Renal cortical epithelial cell (primary cell): ENCODE data around the gene ADAMTS18. TPM values are rescaled to one million over a fixed set of nuclear protein-coding genes. Genes with fewer than 3 reads are reported as not detected.
"Not testable (repeated sequence)": the region's sequence is repeated elsewhere in the genome, so short reads cannot be mapped to it uniquely, and the experiment has no call there.

Experiments used
- DNase-seq: peaks from one replicate; pipeline ENCODE4 v3.0.0-alpha.2; 2011; ENCODE audit warnings: low read depth
- total RNA-seq: library from RNA; depleted of rRNA; stranded (reverse); fragments of >200 nt; gene quantifications from 2 replicates; pipeline ENCODE4 v1.2.3, GENCODE V29; 2014

ADAMTS18 gene
- total RNA-seq, 1 donor from 2014 or later = 0.10 TPM

GRCh38 chr16:77289331-77289809 is 145.5 kb downstream of the ADAMTS18 start:
- peak; percentile 89 for DNase-seq

- DNase-seq = peak; percentile 83
These were observed 146.6 kb downstream of the ADAMTS18 start for GRCh38 chr16:77288222-77288621.

GRCh38 chr16:77285676-77286075 is 149.2 kb downstream of the ADAMTS18 start:
- no peak for DNase-seq

GRCh38 chr16:77282345-77282744 is 152.5 kb downstream of the ADAMTS18 start:
- no peak for DNase-seq

GRCh38 chr16:77279316-77279715 is 155.5 kb downstream of the ADAMTS18 start:
- not testable (repeated sequence) for DNase-seq

GRCh38 chr16:77277571-77277970 is 157.3 kb downstream of the ADAMTS18 start:
- no peak for DNase-seq

- DNase-seq = no peak
These were observed 157.7 kb downstream of the ADAMTS18 start for GRCh38 chr16:77277141-77277540.

GRCh38 chr16:77276661-77277060 is 158.2 kb downstream of the ADAMTS18 start:
- DNase-seq = no peak

- DNase-seq = not testable (repeated sequence)
These were observed 159.5 kb downstream of the ADAMTS18 start for GRCh38 chr16:77275303-77275702.

- DNase-seq = peak; percentile 78
These were observed 161.0 kb downstream of the ADAMTS18 start for GRCh38 chr16:77273815-77274214.

GRCh38 chr16:77271532-77272426 is 163.1 kb downstream of the ADAMTS18 start:
- DNase-seq = no peak

GRCh38 chr16:77266185-77266584 is 168.6 kb downstream of the ADAMTS18 start:
- not testable (repeated sequence) for DNase-seq

- DNase-seq = no peak
These were observed 171.9 kb downstream of the ADAMTS18 start for GRCh38 chr16:77262971-77263370.

- DNase-seq = no peak
These were observed 184.4 kb downstream of the ADAMTS18 start for GRCh38 chr16:77250400-77250799.

- DNase-seq = no peak
These were observed 188.7 kb downstream of the ADAMTS18 start for GRCh38 chr16:77246150-77246549.

GRCh38 chr16:77242471-77242870 is 192.4 kb downstream of the ADAMTS18 start:
- DNase-seq = not testable (repeated sequence)

GRCh38 chr16:77238593-77238992 is 196.2 kb downstream of the ADAMTS18 start:
- no peak for DNase-seq

GRCh38 chr16:77236063-77236511 is 198.7 kb downstream of the ADAMTS18 start:
- peak; percentile 57 for DNase-seq

GRCh38 chr16:77234611-77235010 is 200.2 kb downstream of the ADAMTS18 start:
- DNase-seq = peak; percentile 38

GRCh38 chr16:77233799-77234519 is 200.9 kb downstream of the ADAMTS18 start:
- no peak for DNase-seq
